ENCODE measurements around the gene AKR1B15.
A peak's percentile ranks its signal among the peaks of the same experiment; 100 is the strongest.
"Not testable (repeated sequence)": the region's sequence is repeated elsewhere in the genome, so short reads cannot be mapped to it uniquely, and the experiment has no call there.

The AKR1B15 gene

DNA sequence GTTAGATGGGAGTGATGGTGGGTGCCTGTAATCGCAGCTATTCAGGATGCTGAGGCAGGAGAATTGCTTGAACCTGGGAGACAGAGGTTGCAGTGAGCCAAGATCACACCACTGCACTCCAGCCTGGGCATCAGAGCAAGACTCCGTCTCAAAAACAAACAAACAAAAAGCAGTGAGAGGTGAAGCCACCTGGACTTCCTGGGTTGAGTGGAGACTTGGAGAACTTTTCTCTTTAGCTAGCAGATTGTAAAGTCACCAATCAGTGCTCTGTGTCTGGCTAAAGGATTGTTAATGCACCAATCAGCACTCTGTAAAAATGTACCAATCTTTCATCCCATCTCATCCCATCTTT lies 14.5 kb downstream of the AKR1B15 start:
- DNase-seq (ENCODE audit: low read depth), result not testable (repeated sequence)

- DNase-seq (ENCODE audit: low read depth), result peak; percentile 32
These were observed 16.8 kb downstream of the AKR1B15 start for GRCh38 chr7:134565643-134566136.

- no peak for DNase-seq (ENCODE audit: low read depth)
These were observed 18.5 kb downstream of the AKR1B15 start for GRCh38 chr7:134567368-134567767.

DNA sequence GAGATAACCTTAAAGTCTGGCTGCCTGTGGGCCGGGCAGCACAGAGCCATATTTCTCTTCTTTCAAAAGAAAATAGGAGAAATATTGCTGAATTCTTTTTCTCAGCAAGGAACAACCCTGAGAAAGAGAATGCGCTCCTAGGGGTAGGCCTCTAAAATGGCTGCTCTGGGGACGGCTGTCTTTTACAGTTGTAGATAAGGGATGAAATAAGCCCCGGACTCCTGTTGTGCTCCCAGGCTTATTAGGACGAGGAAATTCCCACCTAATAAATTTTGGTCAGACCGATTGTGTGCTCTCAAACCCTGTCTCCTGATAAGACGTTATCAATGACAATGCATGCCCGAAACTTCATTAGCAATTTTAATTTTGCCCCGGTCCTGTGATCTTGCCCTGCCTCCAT lies 21.1 kb downstream of the AKR1B15 start:
- DNase-seq (ENCODE audit: low read depth), result not testable (repeated sequence)

GRCh38 chr7:134571101-134571500 lies 22.2 kb downstream of the AKR1B15 start:
- no peak for DNase-seq (ENCODE audit: low read depth)

DNA sequence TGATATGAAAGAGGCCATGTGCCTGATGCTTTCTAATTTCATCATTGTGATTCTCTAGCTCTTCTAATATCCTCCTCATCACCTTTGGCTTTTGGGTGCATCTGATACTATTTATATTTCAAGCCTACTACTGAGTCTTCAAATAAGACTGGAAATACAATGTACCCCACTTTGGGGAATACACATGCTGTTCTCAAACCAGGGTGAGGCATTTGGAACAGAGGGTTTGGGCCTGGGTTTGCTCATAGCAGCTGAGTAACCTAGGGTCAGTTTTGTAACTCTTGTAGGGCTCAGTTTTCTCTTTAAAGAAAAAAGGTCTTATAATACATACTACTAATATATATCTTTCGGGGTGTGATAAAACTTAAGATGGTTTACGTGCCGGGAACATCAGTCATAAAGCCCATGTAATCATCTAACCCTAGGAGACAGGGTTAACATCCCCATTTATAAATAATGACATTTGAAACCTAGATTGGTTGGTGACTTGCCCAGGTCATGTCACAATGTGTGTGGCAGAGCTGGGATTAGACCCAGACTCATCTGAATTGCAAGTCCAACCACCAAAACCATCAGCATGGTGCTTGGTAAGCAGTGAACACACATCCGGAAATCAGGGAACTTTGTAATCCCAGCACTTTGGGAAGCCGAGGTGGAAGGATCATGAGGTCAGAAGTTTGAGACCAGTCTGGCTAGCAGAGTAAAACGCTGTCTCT lies 23.0 kb downstream of the AKR1B15 start:
- no peak for DNase-seq (ENCODE audit: low read depth)

GRCh38 chr7:134574322-134574721 lies 25.4 kb downstream of the AKR1B15 start:
- DNase-seq (ENCODE audit: low read depth), result no peak

DNA sequence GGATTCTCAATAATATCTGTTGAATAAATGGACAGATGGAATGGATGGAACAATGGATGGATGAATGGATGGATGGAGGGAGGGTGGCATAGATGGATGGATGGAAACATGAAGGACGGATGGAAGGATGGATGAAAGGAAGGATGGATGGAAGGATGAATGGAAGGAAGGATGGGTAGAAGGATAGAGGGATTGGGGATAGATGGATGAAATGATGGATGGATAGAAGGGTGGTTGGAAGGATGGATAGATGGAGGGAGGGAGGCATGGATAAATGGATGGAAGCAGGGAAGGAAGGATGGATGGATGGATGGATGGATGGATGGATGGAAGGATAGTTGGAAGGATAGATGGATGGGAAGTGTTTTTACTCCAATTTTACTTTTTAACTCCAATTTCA lies 35.4 kb downstream of the AKR1B15 start:
- DNase-seq (ENCODE audit: low read depth), result no peak

DNA sequence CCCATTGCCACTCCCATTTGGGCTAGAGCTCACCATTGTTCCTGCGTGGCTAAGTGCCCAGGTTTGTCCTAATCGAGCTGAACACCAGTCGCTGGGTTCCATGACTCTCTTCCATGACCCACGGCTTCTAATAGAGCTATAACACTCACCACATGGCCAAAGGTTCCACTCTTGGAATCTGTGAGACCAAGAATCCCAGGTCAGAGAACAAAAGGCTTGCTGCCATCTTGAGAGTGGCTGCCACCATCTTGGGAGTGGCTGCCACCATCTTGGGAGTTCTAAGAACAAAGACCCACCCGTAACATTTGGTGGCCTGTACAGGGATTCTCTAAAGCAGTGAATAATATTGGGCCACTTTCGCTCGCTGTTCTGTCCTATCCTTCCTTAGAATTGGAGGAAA lies 37.0 kb downstream of the AKR1B15 start:
- no peak for DNase-seq (ENCODE audit: low read depth)

DNA sequence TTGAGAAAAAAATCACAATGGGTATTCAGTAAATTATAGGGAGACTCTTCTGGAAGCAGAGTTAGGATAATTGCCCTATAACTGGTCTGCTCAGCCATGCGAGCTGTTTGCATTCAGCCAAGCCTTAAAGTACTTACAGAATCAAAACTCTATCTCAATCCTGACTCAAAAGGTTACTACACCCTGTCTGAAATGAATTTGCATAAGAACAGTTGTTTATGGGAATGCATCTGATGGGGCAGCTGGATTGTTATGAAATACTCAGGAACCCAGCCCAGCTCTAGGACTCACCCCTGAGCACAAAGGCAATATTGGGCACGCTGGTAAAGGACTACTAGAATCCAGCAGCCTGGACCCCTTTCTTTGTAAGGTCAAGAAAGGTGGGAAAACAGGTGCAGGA lies 38.8 kb downstream of the AKR1B15 start:
- DNase-seq (ENCODE audit: low read depth), result peak; percentile 48

DNA sequence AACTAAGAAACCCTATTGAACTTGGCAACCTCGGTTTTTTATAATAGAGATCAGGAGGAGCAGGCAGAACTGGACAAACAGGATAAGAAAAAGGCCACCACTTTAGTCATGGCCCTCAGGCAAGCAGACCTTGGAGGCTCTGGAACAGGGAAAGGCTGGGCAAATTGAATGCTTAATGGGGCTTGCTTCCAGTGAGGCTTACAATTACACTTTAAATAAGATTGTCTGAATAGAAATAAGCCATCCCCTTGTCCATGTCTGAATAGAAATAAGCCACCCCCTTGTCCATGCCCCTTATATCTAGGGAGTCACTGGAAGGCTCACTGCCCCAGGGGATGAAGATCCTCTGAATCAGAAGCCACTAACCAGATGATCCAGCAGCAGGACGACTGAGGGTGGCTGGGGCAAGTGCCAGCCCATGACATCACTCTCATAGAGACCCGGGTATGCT lies 40.6 kb downstream of the AKR1B15 start:
- no peak for DNase-seq (ENCODE audit: low read depth)

GRCh38 chr7:134593530-134594392 lies 44.9 kb downstream of the AKR1B15 start:
- peak; percentile 97 for DNase-seq (ENCODE audit: low read depth)

DNA sequence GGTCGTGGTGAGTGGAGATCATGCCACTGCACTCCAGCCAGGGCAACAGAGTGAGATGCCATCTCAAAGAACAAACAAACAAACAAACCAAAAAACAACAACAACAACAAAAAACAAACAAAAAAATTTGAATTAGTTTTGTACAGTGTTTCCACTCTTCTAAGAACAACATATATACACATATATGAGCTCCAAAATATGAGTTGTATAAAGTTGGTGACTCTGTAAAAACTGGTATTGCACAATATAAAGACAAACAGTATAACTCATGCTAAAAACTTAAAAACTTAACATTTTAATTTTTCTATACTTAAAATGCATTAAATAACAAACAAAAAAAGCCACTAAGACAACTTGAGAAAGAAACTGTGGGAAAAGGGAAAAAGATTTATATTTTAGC lies 46.0 kb downstream of the AKR1B15 start:
- DNase-seq (ENCODE audit: low read depth), result no peak

GRCh38 chr7:134599371-134599770 lies 50.5 kb downstream of the AKR1B15 start:
- no peak for DNase-seq (ENCODE audit: low read depth)

DNA sequence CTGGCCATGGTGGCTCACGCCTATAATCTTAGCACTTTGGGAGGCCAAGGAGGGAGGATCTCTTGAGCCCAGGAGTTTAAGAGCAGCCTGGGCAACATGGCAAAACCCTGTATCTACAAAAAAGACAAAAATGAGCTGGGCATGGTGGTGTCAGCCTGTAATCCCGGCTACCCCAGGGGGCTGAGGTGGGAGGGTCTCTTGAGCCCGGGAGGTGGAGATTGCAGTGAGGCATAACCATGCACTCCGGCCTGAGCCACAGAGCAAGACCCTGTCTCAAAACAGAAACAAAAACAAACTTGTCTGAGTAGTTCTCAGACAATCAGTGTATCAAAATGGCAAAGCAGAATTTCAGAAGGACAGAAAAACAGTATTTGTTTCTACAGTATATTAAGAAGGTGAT lies 52.5 kb downstream of the AKR1B15 start:
- no peak for DNase-seq (ENCODE audit: low read depth)

DNA sequence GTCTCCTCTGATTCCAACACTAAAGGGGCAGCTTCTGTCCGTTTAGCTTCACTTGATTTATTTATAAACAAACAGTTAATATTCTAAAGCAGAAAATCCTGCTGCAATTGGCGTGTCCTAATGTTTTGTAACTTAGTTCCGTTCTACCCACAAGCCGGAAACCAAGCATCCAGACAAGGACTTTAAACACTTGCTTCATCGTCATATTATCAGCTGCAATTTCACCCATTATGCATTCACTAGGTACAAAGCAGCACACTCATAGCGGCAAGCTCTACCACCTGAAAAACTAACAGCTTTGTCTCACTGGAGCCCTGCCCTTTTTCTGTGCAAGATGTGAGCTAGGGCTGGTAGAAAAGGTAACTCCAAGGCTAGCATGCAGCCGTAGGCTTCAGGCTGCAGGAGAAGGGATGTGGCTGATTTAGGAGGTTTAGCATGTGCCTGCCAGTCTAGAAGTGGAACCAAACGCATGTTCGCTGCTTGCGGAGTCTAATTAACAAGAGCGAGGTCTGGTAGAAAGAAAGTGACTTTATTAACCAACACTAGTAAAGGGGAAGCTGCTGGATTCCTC lies 54.1 kb downstream of the AKR1B15 start:
- DNase-seq (ENCODE audit: low read depth), result peak; percentile 81

GRCh38 chr7:134605978-134606923 lies 57.3 kb downstream of the AKR1B15 start:
- peak; percentile 42 for DNase-seq (ENCODE audit: low read depth)

GRCh38 chr7:134611611-134612151 lies 62.8 kb downstream of the AKR1B15 start:
- DNase-seq (ENCODE audit: low read depth), result no peak

- no peak for DNase-seq (ENCODE audit: low read depth)
These were observed 63.3 kb downstream of the AKR1B15 start for GRCh38 chr7:134612197-134612596.

DNA sequence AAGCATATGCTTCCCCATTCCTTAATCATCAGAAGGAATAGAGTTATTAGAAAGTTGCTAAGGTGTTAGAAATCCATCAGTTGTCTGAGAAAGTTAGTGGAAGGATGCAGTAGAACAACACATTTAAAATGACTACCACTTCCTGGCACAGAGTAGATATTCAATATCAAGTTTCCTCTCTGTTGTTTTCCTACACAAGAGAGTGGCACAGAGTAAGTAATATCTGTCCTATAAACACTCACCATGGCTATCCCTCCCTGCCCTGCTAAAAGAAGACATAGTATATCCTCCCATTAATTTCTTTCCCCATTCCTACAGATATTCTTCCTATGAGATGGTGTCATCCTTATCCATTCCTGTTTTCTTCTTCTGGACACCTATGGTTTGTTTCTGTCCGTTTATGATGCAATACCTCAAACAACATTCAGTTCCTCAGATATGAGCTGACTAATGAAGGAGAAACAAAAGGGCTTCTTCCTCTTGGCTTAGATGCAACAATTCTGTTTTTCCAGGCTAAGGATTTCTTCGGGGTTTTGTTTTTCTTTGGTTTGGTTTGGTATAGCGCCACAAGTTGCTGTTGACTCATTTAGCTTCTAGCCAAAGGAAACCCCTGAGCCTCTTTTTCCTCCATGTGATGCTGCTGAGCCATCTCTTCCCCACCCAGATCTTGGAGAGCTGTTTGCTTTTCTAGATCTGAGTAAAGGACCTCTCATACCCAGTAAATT lies 64.9 kb downstream of the AKR1B15 start:
- DNase-seq (ENCODE audit: low read depth), result peak; percentile 95

- DNase-seq (ENCODE audit: low read depth), result no peak
These were observed 67.7 kb downstream of the AKR1B15 start for GRCh38 chr7:134616611-134617010.

Measured in amniotic epithelial cell (primary cell).